HepG2 (cell line): Measurements from ENCODE around the gene OAS3. TPM values are rescaled to one million over a fixed set of nuclear protein-coding genes. Genes with fewer than 3 reads are reported as not detected.

Experiments used
- CEBPG ChIP-seq: IDR thresholded peaks from 2 replicates; pipeline ENCODE4 v1.6.1; 2016
- GPBP1L1 ChIP-seq: sonication (generic); formaldehyde crosslinking; IDR thresholded peaks from 2 replicates; pipeline ENCODE4 v1.5.0; 2020; ENCODE audit warnings: mild to moderate bottlenecking, missing genetic modification reagents
- IRF1 ChIP-seq: sonication (generic); formaldehyde crosslinking; IDR thresholded peaks from 2 replicates; pipeline ENCODE4 v1.4.0; 2020; ENCODE audit warnings: low read depth, mild to moderate bottlenecking, missing genetic modification reagents
- KDM5A ChIP-seq: fragments of 200-600 bp; sonication (generic); IDR thresholded peaks from 2 replicates; pipeline ENCODE4 v1.7.0; 2018; ENCODE audit warnings: antibody characterized with exemption, mild to moderate bottlenecking, low read length, borderline replicate concordance
- MIER3 ChIP-seq: IDR thresholded peaks from 2 replicates; pipeline ENCODE4 v1.6.1; 2016; ENCODE audit warnings: missing compliant biosample characterization, borderline replicate concordance
- NFKBIZ ChIP-seq: IDR thresholded peaks from 2 replicates; pipeline ENCODE4 v1.6.1; 2018; ENCODE audit warnings: missing genetic modification reagents, missing compliant biosample characterization
- RFXANK ChIP-seq: IDR thresholded peaks from 2 replicates; pipeline ENCODE4 v1.6.1; 2016
- RNF2 ChIP-seq: fragments of 450-650 bp; conservative IDR thresholded peaks from 2 replicates; pipeline ENCODE4 v1.6.1; 2016; ENCODE audit warnings: low read depth
- SAFB2 ChIP-seq: sonication (generic); formaldehyde crosslinking; IDR thresholded peaks from 2 replicates; pipeline ENCODE4 v1.5.1; 2020; ENCODE audit warnings: missing genetic modification reagents, low read depth, mild to moderate bottlenecking, borderline replicate concordance
- SIX4 ChIP-seq: sonication (generic); formaldehyde crosslinking; IDR thresholded peaks from 2 replicates; pipeline ENCODE4 v1.4.0; 2020; ENCODE audit warnings: missing genetic modification reagents
- SRSF9 ChIP-seq: fragments of 200-400 bp; formaldehyde crosslinking; IDR thresholded peaks from 2 replicates; pipeline ENCODE4 v1.6.1; 2018; ENCODE audit warnings: borderline replicate concordance, mild to moderate bottlenecking, low read depth, low read length; ENCODE audit not compliant: insufficient read depth, poor library complexity, severe bottlenecking
- ZFP41 ChIP-seq: sonication (generic); formaldehyde crosslinking; IDR thresholded peaks from 2 replicates; pipeline ENCODE4 v1.4.0; 2020; ENCODE audit warnings: mild to moderate bottlenecking, missing genetic modification reagents, borderline replicate concordance
- ZKSCAN1 ChIP-seq: fragments of 150-350 bp; IDR thresholded peaks from 2 replicates; pipeline ENCODE4 v1.6.1; 2014; ENCODE audit warnings: low read length
- ZNF275 ChIP-seq: sonication (generic); formaldehyde crosslinking; IDR thresholded peaks from 2 replicates; pipeline ENCODE4 v1.8.0; 2022; ENCODE audit warnings: missing genetic modification reagents, mild to moderate bottlenecking, inconsistent platforms, borderline replicate concordance
- ZNF431 ChIP-seq: sonication (generic); formaldehyde crosslinking; IDR thresholded peaks from 2 replicates; pipeline ENCODE4 v1.9.0; 2022; ENCODE audit warnings: missing genetic modification reagents, low read depth, mild to moderate bottlenecking, borderline replicate concordance
- ZNF44 ChIP-seq: sonication (generic); formaldehyde crosslinking; IDR thresholded peaks from 2 replicates; pipeline ENCODE4 v1.5.1; 2020; ENCODE audit warnings: mild to moderate bottlenecking, missing genetic modification reagents
- ZNF572 ChIP-seq: sonication (generic); formaldehyde crosslinking; IDR thresholded peaks from 2 replicates; pipeline ENCODE4 v1.5.1; 2020; ENCODE audit warnings: mild to moderate bottlenecking, missing genetic modification reagents
- ZNF639 ChIP-seq: conservative IDR thresholded peaks from 2 replicates; pipeline ENCODE4 v1.6.1; 2018; ENCODE audit warnings: missing genetic modification reagents
- ZNF770 ChIP-seq: sonication (generic); formaldehyde crosslinking; IDR thresholded peaks from 2 replicates; pipeline ENCODE4 v1.5.0; 2020; ENCODE audit warnings: mild to moderate bottlenecking, missing genetic modification reagents
- polyA plus RNA-seq, 8 experiments: library from polyadenylated mRNA; depleted of rRNA in 3 of 8; stranded (reverse) in 7 of 8; unstranded in 1 of 8; fragments of >200 nt; fragmentation: Illumina TruSeq in 4 of 8; extraction: Trizol in 4 of 8; gene quantifications; 2 replicates each; pipeline versions ENCODE4 v1.2.1 to v1.2.3, GENCODE V29; 2011 to 2016; ENCODE audit warnings: low read depth in 4 of 8, missing spikeins in 1 of 8, mixed read lengths in 1 of 8; ENCODE audit not compliant: insufficient read depth in 1 of 8
- total RNA-seq, 5 experiments: library from RNA; depleted of rRNA; stranded (reverse); fragments of >200 nt; fragmentation: Illumina TruSeq; extraction: Trizol; gene quantifications; 2 replicates each; pipeline ENCODE4 v1.2.3, GENCODE V29; 2016; ENCODE audit warnings: low read depth in 1 of 5
- TF ChIP-seq, protein P1 (sequence below): sonication (generic); formaldehyde crosslinking; IDR thresholded peaks from 2 replicates; pipeline ENCODE4 v1.8.0; 2022; ENCODE audit warnings: mild to moderate bottlenecking, missing genetic modification reagents; ENCODE audit not compliant: insufficient replicate concordance

OAS3 gene
- total and polyA plus RNA-seq, 2 of the 13 experiments (the other 11 are each of a cell fraction or from before 2014, with no cell fraction given): 4.8 to 10.5 TPM

- no peak for TF ChIP-seq ZNF572 (CRISPR knock-in tag)
- TF ChIP-seq GPBP1L1 (CRISPR knock-in tag): no peak
- TF ChIP-seq ZNF275 (CRISPR knock-in tag): no peak
- TF ChIP-seq, protein P1, sequence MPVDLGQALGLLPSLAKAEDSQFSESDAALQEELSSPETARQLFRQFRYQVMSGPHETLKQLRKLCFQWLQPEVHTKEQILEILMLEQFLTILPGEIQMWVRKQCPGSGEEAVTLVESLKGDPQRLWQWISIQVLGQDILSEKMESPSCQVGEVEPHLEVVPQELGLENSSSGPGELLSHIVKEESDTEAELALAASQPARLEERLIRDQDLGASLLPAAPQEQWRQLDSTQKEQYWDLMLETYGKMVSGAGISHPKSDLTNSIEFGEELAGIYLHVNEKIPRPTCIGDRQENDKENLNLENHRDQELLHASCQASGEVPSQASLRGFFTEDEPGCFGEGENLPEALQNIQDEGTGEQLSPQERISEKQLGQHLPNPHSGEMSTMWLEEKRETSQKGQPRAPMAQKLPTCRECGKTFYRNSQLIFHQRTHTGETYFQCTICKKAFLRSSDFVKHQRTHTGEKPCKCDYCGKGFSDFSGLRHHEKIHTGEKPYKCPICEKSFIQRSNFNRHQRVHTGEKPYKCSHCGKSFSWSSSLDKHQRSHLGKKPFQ (CRISPR knock-in tag): no peak
- no peak for TF ChIP-seq SAFB2 (CRISPR knock-in tag)
- no peak for TF ChIP-seq RFXANK
- peak; percentile 39; the same call in 1 of the 2 replicates for TF ChIP-seq MIER3
- TF ChIP-seq ZKSCAN1: no peak
- 0 out of 2 replicates have a peak, but pooled peaks have one; percentile 25 for TF ChIP-seq ZNF44
- TF ChIP-seq IRF1 (CRISPR knock-in tag): peak; percentile 99
- TF ChIP-seq SRSF9: no peak
- TF ChIP-seq KDM5A: no peak
- TF ChIP-seq SIX4 (CRISPR knock-in tag): 0 out of 2 replicates have a peak, but pooled peaks have one; percentile 26
- TF ChIP-seq NFKBIZ (CRISPR knock-in tag): no peak
- TF ChIP-seq ZNF639: no peak
- no peak for TF ChIP-seq ZNF431 (CRISPR knock-in tag)
- no peak for TF ChIP-seq ZNF770 (CRISPR knock-in tag)
- TF ChIP-seq CEBPG: no peak
- no peak for TF ChIP-seq ZFP41 (CRISPR knock-in tag)
- TF ChIP-seq RNF2: no peak
Observed at GRCh38 chr12:112937741-112938719, at the start of gene OAS3 (continued).
